WTC11 (cell line): ENCODE measurements around the gene SEMA4G. TPM values are rescaled to one million over a fixed set of nuclear protein-coding genes. Genes with fewer than 3 reads are reported as not detected.

Source experiments
- ATAC-seq: fragments of 200-7000 bp; cut with Tn5 transposase; 2 replicates; pipeline ENCODE4 v1.10.0; 2021; ENCODE audit warnings: mild to moderate bottlenecking, moderate library complexity
- CTCF ChIA-PET: fragments of 300-600 bp; sonication (Branson Sonifier 250); formaldehyde crosslinking; loops from one replicate; lab custom pipeline; 2021; ENCODE audit warnings: antibody characterized with exemption; lab: Charles Lee
- POLR2A ChIA-PET: fragments of 350-600 bp; sonication (Branson Sonifier 250); formaldehyde crosslinking; loops from one replicate; lab custom pipeline; 2021; ENCODE audit warnings: antibody characterized with exemption; lab: Charles Lee
- DNase-seq: peaks from one replicate; pipeline ENCODE4 v3.0.0; 2021; ENCODE audit warnings: low spot score
- H3K27ac Mint-ChIP-seq: 2 replicates; pipeline ENCODE4 v1.8.0; 2021; ENCODE audit warnings: mixed read lengths
- H3K27me3 Mint-ChIP-seq: 2 replicates; pipeline ENCODE4 v1.8.0; 2021; ENCODE audit warnings: low read depth, mild to moderate bottlenecking, moderate library complexity, mixed read lengths
- H3K36me3 Mint-ChIP-seq: 2 replicates; pipeline ENCODE4 v1.8.0; 2021; ENCODE audit warnings: mixed read lengths
- H3K4me1 Mint-ChIP-seq: 2 replicates; pipeline ENCODE4 v1.8.0; 2022; ENCODE audit warnings: mixed read lengths
- H3K4me3 Mint-ChIP-seq: 2 replicates; pipeline ENCODE4 v1.8.0; 2021; ENCODE audit warnings: mild to moderate bottlenecking, moderate library complexity, mixed read lengths
- H3K9me3 Mint-ChIP-seq: 2 replicates; pipeline ENCODE4 v1.8.0; 2021; ENCODE audit warnings: mixed read lengths
- AFF4 ChIP-seq: sonication (generic); formaldehyde crosslinking; IDR thresholded peaks from 2 replicates; pipeline ENCODE4 v1.8.1; 2023; ENCODE audit warnings: mild to moderate bottlenecking, missing genetic modification reagents, borderline replicate concordance
- ATF2 ChIP-seq: sonication (generic); formaldehyde crosslinking; IDR thresholded peaks from 2 replicates; pipeline ENCODE4 v1.8.1; 2022; ENCODE audit warnings: low read depth, missing genetic modification reagents, borderline replicate concordance
- CBFB ChIP-seq: sonication (generic); formaldehyde crosslinking; IDR thresholded peaks from 2 replicates; pipeline ENCODE4 v1.8.1; 2022; ENCODE audit warnings: mild to moderate bottlenecking, low read depth, missing genetic modification reagents
- CREB1 ChIP-seq: sonication (generic); formaldehyde crosslinking; IDR thresholded peaks from 2 replicates; pipeline ENCODE4 v1.8.0; 2023; ENCODE audit warnings: mild to moderate bottlenecking, missing genetic modification reagents
- ELF4 ChIP-seq: sonication (generic); formaldehyde crosslinking; IDR thresholded peaks from 2 replicates; pipeline ENCODE4 v1.8.1; 2022; ENCODE audit warnings: low read depth, mild to moderate bottlenecking, moderate library complexity, missing genetic modification reagents
- EMX1 ChIP-seq: fragments of 250-450 bp; sonication (Bioruptor Pico); IDR thresholded peaks from 2 replicates; pipeline ENCODE4 v1.8.0; 2021; ENCODE audit warnings: mild to moderate bottlenecking
- FOXK1 ChIP-seq: sonication (generic); formaldehyde crosslinking; IDR thresholded peaks from 2 replicates; pipeline ENCODE4 v1.8.0; 2022; ENCODE audit warnings: mild to moderate bottlenecking, moderate library complexity, missing genetic modification reagents
- GTF2I ChIP-seq: fragments of 250-450 bp; sonication (Bioruptor Pico); conservative IDR thresholded peaks from 2 replicates; pipeline ENCODE4 v1.4.0; 2021; ENCODE audit warnings: mild to moderate bottlenecking
- MXD4 ChIP-seq: fragments of 250-450 bp; sonication (Bioruptor Pico); IDR thresholded peaks from 2 replicates; pipeline ENCODE4 v1.8.0; 2021; ENCODE audit warnings: mild to moderate bottlenecking, moderate library complexity, borderline replicate concordance
- OVOL2 ChIP-seq: fragments of 250-450 bp; sonication (Bioruptor Pico); IDR thresholded peaks from 2 replicates; pipeline ENCODE4 v1.9.0; 2021; ENCODE audit warnings: mild to moderate bottlenecking, borderline replicate concordance
- ZNF396 ChIP-seq: fragments of 250-450 bp; sonication (Bioruptor Pico); IDR thresholded peaks from 2 replicates; pipeline ENCODE4 v1.8.0; 2021; ENCODE audit warnings: mild to moderate bottlenecking, moderate library complexity, borderline replicate concordance
- ZNF532 ChIP-seq: fragments of 250-450 bp; sonication (Bioruptor Pico); IDR thresholded peaks from 2 replicates; pipeline ENCODE4 v1.9.0; 2021; ENCODE audit warnings: mild to moderate bottlenecking, borderline replicate concordance
- total RNA-seq: library from RNA; stranded (reverse); gene quantifications from 3 replicates; pipeline ENCODE4 v1.2.3, GENCODE V29; 2021
- TF ChIP-seq, protein P1 (sequence below): sonication (generic); formaldehyde crosslinking; IDR thresholded peaks from 2 replicates; pipeline ENCODE4 v1.8.1; 2022; ENCODE audit warnings: mild to moderate bottlenecking, moderate library complexity, missing genetic modification reagents
- TF ChIP-seq, protein P2 (sequence below): sonication (generic); formaldehyde crosslinking; IDR thresholded peaks from 2 replicates; pipeline ENCODE4 v1.8.1; 2022; ENCODE audit warnings: low read depth, mild to moderate bottlenecking, moderate library complexity, missing genetic modification reagents, borderline replicate concordance
- TF ChIP-seq, protein P3 (sequence below): sonication (generic); formaldehyde crosslinking; conservative IDR thresholded peaks from 2 replicates; pipeline ENCODE4 v1.8.1; 2023; ENCODE audit warnings: mild to moderate bottlenecking, low read depth, missing genetic modification reagents, moderate library complexity

Gene SEMA4G
- total RNA-seq, 1 experiment from 2014 or later = 11.8 TPM

DNA sequence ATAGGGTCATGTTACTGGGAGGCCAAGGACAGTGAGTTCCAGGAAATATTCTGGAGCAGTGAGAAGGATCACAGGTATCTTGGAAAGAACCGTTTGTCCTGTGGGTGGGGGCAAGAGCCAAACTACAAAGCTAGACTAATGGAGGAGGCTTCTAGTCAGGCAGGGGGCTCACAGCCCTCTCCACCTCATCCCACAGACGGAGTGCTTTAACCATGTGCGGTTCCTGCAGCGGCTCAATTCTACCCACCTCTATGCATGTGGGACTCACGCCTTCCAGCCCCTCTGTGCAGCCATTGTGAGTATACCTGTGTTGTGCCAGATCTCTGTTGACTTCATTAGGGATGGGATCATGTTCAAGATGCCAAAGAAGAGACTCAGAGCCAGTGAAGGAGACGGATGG is 8.1 kb downstream of the SEMA4G start (continued):
- no peak for TF ChIP-seq ZNF532 (CRISPR knock-in tag)
- no peak for TF ChIP-seq EMX1 (CRISPR knock-in tag)
- TF ChIP-seq ZNF396 = no peak
- TF ChIP-seq OVOL2 = no peak
- TF ChIP-seq CBFB (CRISPR knock-in tag) = no peak
- no peak for TF ChIP-seq ATF2 (CRISPR knock-in tag)
- TF ChIP-seq AFF4 (CRISPR knock-in tag) = no peak
- no peak for TF ChIP-seq GTF2I (CRISPR knock-in tag)

- Mint-ChIP-seq H3K36me3 (0 out of 2 replicates have a peak, but pooled peaks cover 3% of the 10 kb centered on the region), H3K4me1 (no peaks in the 10 kb centered on the region), H3K27ac (no peak overlapping the region), H3K4me3 (no peak overlapping the region)
- ATAC-seq (no peak), DNase-seq (no peak)
- POLR2A ChIA-PET = no interaction called here
- CTCF ChIA-PET = no interaction called here
- TF ChIP-seq ELF4 (CRISPR knock-in tag) (no peak), CREB1 (CRISPR knock-in tag) (no peak), MXD4 (CRISPR knock-in tag) (no peak), FOXK1 (CRISPR knock-in tag) (no peak)
- TF ChIP-seq, protein P1, sequence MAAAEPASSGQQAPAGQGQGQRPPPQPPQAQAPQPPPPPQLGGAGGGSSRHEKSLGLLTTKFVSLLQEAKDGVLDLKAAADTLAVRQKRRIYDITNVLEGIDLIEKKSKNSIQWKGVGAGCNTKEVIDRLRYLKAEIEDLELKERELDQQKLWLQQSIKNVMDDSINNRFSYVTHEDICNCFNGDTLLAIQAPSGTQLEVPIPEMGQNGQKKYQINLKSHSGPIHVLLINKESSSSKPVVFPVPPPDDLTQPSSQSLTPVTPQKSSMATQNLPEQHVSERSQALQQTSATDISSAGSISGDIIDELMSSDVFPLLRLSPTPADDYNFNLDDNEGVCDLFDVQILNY = no peak
- TF ChIP-seq, protein P2, sequence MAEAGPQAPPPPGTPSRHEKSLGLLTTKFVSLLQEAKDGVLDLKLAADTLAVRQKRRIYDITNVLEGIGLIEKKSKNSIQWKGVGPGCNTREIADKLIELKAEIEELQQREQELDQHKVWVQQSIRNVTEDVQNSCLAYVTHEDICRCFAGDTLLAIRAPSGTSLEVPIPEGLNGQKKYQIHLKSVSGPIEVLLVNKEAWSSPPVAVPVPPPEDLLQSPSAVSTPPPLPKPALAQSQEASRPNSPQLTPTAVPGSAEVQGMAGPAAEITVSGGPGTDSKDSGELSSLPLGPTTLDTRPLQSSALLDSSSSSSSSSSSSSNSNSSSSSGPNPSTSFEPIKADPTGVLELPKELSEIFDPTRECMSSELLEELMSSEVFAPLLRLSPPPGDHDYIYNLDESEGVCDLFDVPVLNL (CRISPR knock-in tag) = no peak
- TF ChIP-seq, protein P3, sequence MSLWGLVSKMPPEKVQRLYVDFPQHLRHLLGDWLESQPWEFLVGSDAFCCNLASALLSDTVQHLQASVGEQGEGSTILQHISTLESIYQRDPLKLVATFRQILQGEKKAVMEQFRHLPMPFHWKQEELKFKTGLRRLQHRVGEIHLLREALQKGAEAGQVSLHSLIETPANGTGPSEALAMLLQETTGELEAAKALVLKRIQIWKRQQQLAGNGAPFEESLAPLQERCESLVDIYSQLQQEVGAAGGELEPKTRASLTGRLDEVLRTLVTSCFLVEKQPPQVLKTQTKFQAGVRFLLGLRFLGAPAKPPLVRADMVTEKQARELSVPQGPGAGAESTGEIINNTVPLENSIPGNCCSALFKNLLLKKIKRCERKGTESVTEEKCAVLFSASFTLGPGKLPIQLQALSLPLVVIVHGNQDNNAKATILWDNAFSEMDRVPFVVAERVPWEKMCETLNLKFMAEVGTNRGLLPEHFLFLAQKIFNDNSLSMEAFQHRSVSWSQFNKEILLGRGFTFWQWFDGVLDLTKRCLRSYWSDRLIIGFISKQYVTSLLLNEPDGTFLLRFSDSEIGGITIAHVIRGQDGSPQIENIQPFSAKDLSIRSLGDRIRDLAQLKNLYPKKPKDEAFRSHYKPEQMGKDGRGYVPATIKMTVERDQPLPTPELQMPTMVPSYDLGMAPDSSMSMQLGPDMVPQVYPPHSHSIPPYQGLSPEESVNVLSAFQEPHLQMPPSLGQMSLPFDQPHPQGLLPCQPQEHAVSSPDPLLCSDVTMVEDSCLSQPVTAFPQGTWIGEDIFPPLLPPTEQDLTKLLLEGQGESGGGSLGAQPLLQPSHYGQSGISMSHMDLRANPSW = no peak
- TF ChIP-seq, all 79 proteins: peak for 0
- Mint-ChIP-seq H3K27me3 (no peaks in the 10 kb centered on the region; the same call in 1 of the 2 replicates), H3K9me3 (no peaks in the 10 kb centered on the region)
Measured at GRCh38 chr10:100978121-100978900, 9.0 kb downstream of the SEMA4G start.
